ENCODE data around the gene DISP2.
A peak's percentile ranks its signal among the peaks of the same experiment; 100 is the strongest.

Gene DISP2

GRCh38 chr15:40388941-40389823, 31.2 kb downstream of the DISP2 start:
- no peak for DNase-seq (ENCODE audit: low read depth, low spot score)

- no peak for DNase-seq (ENCODE audit: low read depth, low spot score)
These were observed 32.0 kb downstream of the DISP2 start for GRCh38 chr15:40389824-40390595.

GRCh38 chr15:40392986-40393948, 35.2 kb downstream of the DISP2 start:
- DNase-seq (ENCODE audit: low read depth, low spot score) = no peak

- DNase-seq (ENCODE audit: low read depth, low spot score) = no peak
These were observed 39.8 kb downstream of the DISP2 start for GRCh38 chr15:40397688-40398412.

GRCh38 chr15:40398413-40398873, 40.4 kb downstream of the DISP2 start:
- DNase-seq (ENCODE audit: low read depth, low spot score) = no peak

GRCh38 chr15:40399370-40399769, 41.4 kb downstream of the DISP2 start:
- DNase-seq (ENCODE audit: low read depth, low spot score) = no peak

- DNase-seq (ENCODE audit: low read depth, low spot score) = peak; percentile 99
These were observed 47.7 kb downstream of the DISP2 start, which contains the start of gene IVD for GRCh38 chr15:40405501-40406381. TSS of gene IVD (plus strand) at chr15:40405795. CDS start at chr15:40405828, 33 bp downstream.

- no peak for DNase-seq (ENCODE audit: low read depth, low spot score)
These were observed 49.4 kb downstream of the DISP2 start for GRCh38 chr15:40407330-40407990.

GRCh38 chr15:40409366-40409765, 51.3 kb downstream of the DISP2 start:
- DNase-seq (ENCODE audit: low read depth, low spot score) = no peak

- DNase-seq (ENCODE audit: low read depth, low spot score) = no peak
These were observed 52.5 kb downstream of the DISP2 start for GRCh38 chr15:40410476-40410875.

- DNase-seq (ENCODE audit: low read depth, low spot score) = no peak
These were observed 54.2 kb downstream of the DISP2 start for GRCh38 chr15:40412095-40412759.

- DNase-seq (ENCODE audit: low read depth, low spot score) = no peak
These were observed 55.0 kb downstream of the DISP2 start for GRCh38 chr15:40413036-40413435.

GRCh38 chr15:40414816-40415215, 56.8 kb downstream of the DISP2 start:
- no peak for DNase-seq (ENCODE audit: low read depth, low spot score)

GRCh38 chr15:40415226-40415625, 57.2 kb downstream of the DISP2 start:
- no peak for DNase-seq (ENCODE audit: low read depth, low spot score)

GRCh38 chr15:40416056-40416455, 58.0 kb downstream of the DISP2 start:
- no peak for DNase-seq (ENCODE audit: low read depth, low spot score)

- no peak for DNase-seq (ENCODE audit: low read depth, low spot score)
These were observed 60.1 kb downstream of the DISP2 start for GRCh38 chr15:40418126-40418525.

GRCh38 chr15:40420071-40420713, 62.2 kb downstream of the DISP2 start:
- no peak for DNase-seq (ENCODE audit: low read depth, low spot score)

GRCh38 chr15:40420793-40421192, 62.8 kb downstream of the DISP2 start:
- DNase-seq (ENCODE audit: low read depth, low spot score) = no peak

Data from astrocyte of the hippocampus (primary cell).